HepG2 (cell line): ENCODE results near the gene GOLGB1. TPM values are rescaled to one million over a fixed set of nuclear protein-coding genes. Genes with fewer than 3 reads are reported as not detected.

Experiments
- ARHGAP35 ChIP-seq: sonication (generic); formaldehyde crosslinking; IDR thresholded peaks from 2 replicates; pipeline ENCODE4 v1.9.0; 2022; ENCODE audit warnings: mild to moderate bottlenecking, inconsistent platforms, moderate library complexity, missing genetic modification reagents, borderline replicate concordance
- ATF1 ChIP-seq: IDR thresholded peaks from 2 replicates; pipeline ENCODE4 v1.6.1; 2016; ENCODE audit warnings: mild to moderate bottlenecking, control low read depth
- FOXA3 ChIP-seq: IDR thresholded peaks from 2 replicates; pipeline ENCODE4 v1.6.1; 2016; ENCODE audit warnings: missing genetic modification reagents, missing compliant biosample characterization
- FOXJ3 ChIP-seq: sonication (generic); formaldehyde crosslinking; IDR thresholded peaks from 2 replicates; pipeline ENCODE4 v1.4.0; 2020; ENCODE audit warnings: missing genetic modification reagents, mild to moderate bottlenecking, borderline replicate concordance
- HNF4A ChIP-seq: sonication (generic); formaldehyde crosslinking; IDR thresholded peaks from 2 replicates; pipeline ENCODE4 v1.4.0; 2020; ENCODE audit warnings: missing genetic modification reagents
- KAT8 ChIP-seq: IDR thresholded peaks from 2 replicates; pipeline ENCODE4 v1.6.1; 2016; ENCODE audit warnings: missing genetic modification reagents, missing compliant biosample characterization
- LCORL ChIP-seq, 2 experiments: fragments of 450-650 bp in 1 of 2; sonication (generic) in 1 of 2; formaldehyde crosslinking in 1 of 2; IDR thresholded peaks; 2 replicates each; pipeline versions ENCODE4 v1.5.0 to v1.6.1; 2017 to 2020; ENCODE audit warnings: antibody characterized with exemption in 1 of 2, missing genetic modification reagents in 1 of 2
- NCOA1 ChIP-seq: sonication (generic); formaldehyde crosslinking; IDR thresholded peaks from 2 replicates; pipeline ENCODE4 v1.9.0; 2021; ENCODE audit warnings: missing genetic modification reagents
- NCOA2 ChIP-seq: sonication (generic); formaldehyde crosslinking; IDR thresholded peaks from 2 replicates; pipeline ENCODE4 v1.8.0; 2022; ENCODE audit warnings: inconsistent platforms
- NFIC ChIP-seq: IDR thresholded peaks from 2 replicates; pipeline ENCODE4 v1.6.1; 2012; ENCODE audit warnings: mild to moderate bottlenecking, low read length, inconsistent platforms
- NR2F2 ChIP-seq: IDR thresholded peaks from 2 replicates; pipeline ENCODE4 v1.6.1; 2012; ENCODE audit warnings: low read depth, inconsistent platforms, borderline replicate concordance
- ZFP62 ChIP-seq: sonication (generic); formaldehyde crosslinking; IDR thresholded peaks from 2 replicates; pipeline ENCODE4 v1.4.0; 2020; ENCODE audit warnings: missing genetic modification reagents
- ZNF121 ChIP-seq: sonication (generic); formaldehyde crosslinking; IDR thresholded peaks from 2 replicates; pipeline ENCODE4 v1.5.0; 2020; ENCODE audit warnings: mild to moderate bottlenecking, missing genetic modification reagents
- ZNF256 ChIP-seq: sonication (generic); formaldehyde crosslinking; conservative IDR thresholded peaks from 2 replicates; pipeline ENCODE4 v1.4.0; 2020; ENCODE audit warnings: missing genetic modification reagents
- ZNF34 ChIP-seq: sonication (generic); formaldehyde crosslinking; IDR thresholded peaks from 2 replicates; pipeline ENCODE4 v1.4.0; 2020; ENCODE audit warnings: mild to moderate bottlenecking, missing genetic modification reagents, borderline replicate concordance
- ZNF558 ChIP-seq: sonication (generic); formaldehyde crosslinking; IDR thresholded peaks from 2 replicates; pipeline ENCODE4 v1.9.0; 2022; ENCODE audit warnings: mild to moderate bottlenecking, missing genetic modification reagents, borderline replicate concordance
- ZNF570 ChIP-seq: sonication (generic); formaldehyde crosslinking; IDR thresholded peaks from 2 replicates; pipeline ENCODE4 v1.4.0; 2020; ENCODE audit warnings: mild to moderate bottlenecking, missing genetic modification reagents, borderline replicate concordance
- ZNF772 ChIP-seq: sonication (generic); formaldehyde crosslinking; IDR thresholded peaks from 2 replicates; pipeline ENCODE4 v1.5.0; 2020; ENCODE audit warnings: mild to moderate bottlenecking, missing genetic modification reagents
- polyA plus RNA-seq, 8 experiments: library from polyadenylated mRNA; depleted of rRNA in 3 of 8; stranded (reverse) in 7 of 8; unstranded in 1 of 8; fragments of >200 nt; fragmentation: Illumina TruSeq in 4 of 8; extraction: Trizol in 4 of 8; gene quantifications; 2 replicates each; pipeline versions ENCODE4 v1.2.1 to v1.2.3, GENCODE V29; 2011 to 2016; ENCODE audit warnings: low read depth in 4 of 8, missing spikeins in 1 of 8, mixed read lengths in 1 of 8; ENCODE audit not compliant: insufficient read depth in 1 of 8
- total RNA-seq, 5 experiments: library from RNA; depleted of rRNA; stranded (reverse); fragments of >200 nt; fragmentation: Illumina TruSeq; extraction: Trizol; gene quantifications; 2 replicates each; pipeline ENCODE4 v1.2.3, GENCODE V29; 2016; ENCODE audit warnings: low read depth in 1 of 5
- TF ChIP-seq, protein P1 (sequence below): sonication (generic); formaldehyde crosslinking; IDR thresholded peaks from 2 replicates; pipeline ENCODE4 v1.4.0; 2020; ENCODE audit warnings: mild to moderate bottlenecking, missing genetic modification reagents, borderline replicate concordance
- TF ChIP-seq, protein P2 (sequence below), 2 experiments: sonication (generic) in 1 of 2; formaldehyde crosslinking in 1 of 2; IDR thresholded peaks; 2 replicates each; pipeline versions ENCODE4 v1.5.1 to v1.6.1; 2011 to 2020; ENCODE audit warnings: borderline replicate concordance in 1 of 2, low read depth in 1 of 2, low read length in 1 of 2, mild to moderate bottlenecking in 1 of 2, missing genetic modification reagents in 1 of 2, moderate library complexity in 1 of 2
- TF ChIP-seq, protein P3 (sequence below): sonication (generic); formaldehyde crosslinking; IDR thresholded peaks from 2 replicates; pipeline ENCODE4 v1.4.0; 2020; ENCODE audit warnings: missing genetic modification reagents

Gene GOLGB1
- total and polyA plus RNA-seq, 2 of the 13 experiments (the other 11 are each of a cell fraction or from before 2014, with no cell fraction given), result 13.1 to 39.5 TPM

DNA sequence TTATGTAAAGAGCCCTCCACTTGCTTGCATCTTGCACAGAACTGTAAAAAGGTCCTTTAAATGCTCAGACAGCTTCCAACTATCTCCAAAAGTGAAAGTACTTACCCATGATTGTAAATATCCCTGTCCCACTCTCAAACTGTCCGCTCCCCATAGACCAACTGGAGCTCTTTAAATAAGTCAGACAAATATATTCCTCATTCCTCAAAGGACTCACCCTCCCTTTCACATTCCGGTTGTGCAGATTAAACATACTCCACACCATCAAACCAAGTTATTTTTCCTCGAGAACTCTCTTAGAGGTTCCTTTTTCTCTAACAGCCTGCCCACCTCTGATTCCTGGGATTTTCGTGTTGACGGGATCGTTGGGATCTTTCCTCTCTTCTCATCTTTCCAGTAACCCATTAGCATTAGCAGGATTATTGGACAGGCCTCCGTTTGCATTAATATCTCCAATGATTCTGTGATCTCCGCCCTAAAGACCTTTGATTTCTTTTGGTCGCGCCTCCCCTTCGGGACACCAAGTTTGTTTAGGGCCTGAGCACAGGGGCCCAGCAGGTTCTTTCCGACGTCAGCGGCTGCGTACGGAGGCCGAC lies 763 bp downstream of the GOLGB1 start (continued):
- TF ChIP-seq NCOA2 (CRISPR knock-in tag) (0 out of 2 replicates have a peak, but pooled peaks have one; percentile 2), HNF4A (CRISPR knock-in tag) (peak; percentile 56), FOXJ3 (CRISPR knock-in tag) (0 out of 2 replicates have a peak, but pooled peaks have one; percentile 15), ZNF772 (CRISPR knock-in tag) (0 out of 2 replicates have a peak, but pooled peaks have one; percentile 6), FOXA3 (peak; percentile 50), ZNF570 (CRISPR knock-in tag) (0 out of 2 replicates have a peak, but pooled peaks have one; percentile 39), ZNF558 (CRISPR knock-in tag) (0 out of 2 replicates have a peak, but pooled peaks have one; percentile 81), NFIC (peak; percentile 42; the same call in 1 of the 2 replicates), ZFP62 (CRISPR knock-in tag) (no peak), KAT8 (CRISPR knock-in tag) (0 out of 2 replicates have a peak, but pooled peaks have one; percentile 6), ARHGAP35 (CRISPR knock-in tag) (no peak), ZNF121 (CRISPR knock-in tag) (0 out of 2 replicates have a peak, but pooled peaks have one; percentile 6), NCOA1 (CRISPR knock-in tag) (no peak; the same call in 1 of the 2 replicates), ZNF256 (CRISPR knock-in tag) (0 out of 2 replicates have a peak, but pooled peaks have one; percentile 10), ZNF34 (CRISPR knock-in tag) (peak; percentile 54; the same call in 1 of the 2 replicates), ATF1 (CRISPR knock-in tag) (peak; percentile 62; the same call in 1 of the 2 replicates), LCORL (IDR thresholded peaks at IDR 0.05) (no peak), LCORL (CRISPR knock-in tag; IDR thresholded peaks at IDR 0.05) (0 out of 2 replicates have a peak, but pooled peaks have one; percentile 24), NR2F2 (peak; percentile 16; the same call in 1 of the 2 replicates)
- TF ChIP-seq, protein P1, sequence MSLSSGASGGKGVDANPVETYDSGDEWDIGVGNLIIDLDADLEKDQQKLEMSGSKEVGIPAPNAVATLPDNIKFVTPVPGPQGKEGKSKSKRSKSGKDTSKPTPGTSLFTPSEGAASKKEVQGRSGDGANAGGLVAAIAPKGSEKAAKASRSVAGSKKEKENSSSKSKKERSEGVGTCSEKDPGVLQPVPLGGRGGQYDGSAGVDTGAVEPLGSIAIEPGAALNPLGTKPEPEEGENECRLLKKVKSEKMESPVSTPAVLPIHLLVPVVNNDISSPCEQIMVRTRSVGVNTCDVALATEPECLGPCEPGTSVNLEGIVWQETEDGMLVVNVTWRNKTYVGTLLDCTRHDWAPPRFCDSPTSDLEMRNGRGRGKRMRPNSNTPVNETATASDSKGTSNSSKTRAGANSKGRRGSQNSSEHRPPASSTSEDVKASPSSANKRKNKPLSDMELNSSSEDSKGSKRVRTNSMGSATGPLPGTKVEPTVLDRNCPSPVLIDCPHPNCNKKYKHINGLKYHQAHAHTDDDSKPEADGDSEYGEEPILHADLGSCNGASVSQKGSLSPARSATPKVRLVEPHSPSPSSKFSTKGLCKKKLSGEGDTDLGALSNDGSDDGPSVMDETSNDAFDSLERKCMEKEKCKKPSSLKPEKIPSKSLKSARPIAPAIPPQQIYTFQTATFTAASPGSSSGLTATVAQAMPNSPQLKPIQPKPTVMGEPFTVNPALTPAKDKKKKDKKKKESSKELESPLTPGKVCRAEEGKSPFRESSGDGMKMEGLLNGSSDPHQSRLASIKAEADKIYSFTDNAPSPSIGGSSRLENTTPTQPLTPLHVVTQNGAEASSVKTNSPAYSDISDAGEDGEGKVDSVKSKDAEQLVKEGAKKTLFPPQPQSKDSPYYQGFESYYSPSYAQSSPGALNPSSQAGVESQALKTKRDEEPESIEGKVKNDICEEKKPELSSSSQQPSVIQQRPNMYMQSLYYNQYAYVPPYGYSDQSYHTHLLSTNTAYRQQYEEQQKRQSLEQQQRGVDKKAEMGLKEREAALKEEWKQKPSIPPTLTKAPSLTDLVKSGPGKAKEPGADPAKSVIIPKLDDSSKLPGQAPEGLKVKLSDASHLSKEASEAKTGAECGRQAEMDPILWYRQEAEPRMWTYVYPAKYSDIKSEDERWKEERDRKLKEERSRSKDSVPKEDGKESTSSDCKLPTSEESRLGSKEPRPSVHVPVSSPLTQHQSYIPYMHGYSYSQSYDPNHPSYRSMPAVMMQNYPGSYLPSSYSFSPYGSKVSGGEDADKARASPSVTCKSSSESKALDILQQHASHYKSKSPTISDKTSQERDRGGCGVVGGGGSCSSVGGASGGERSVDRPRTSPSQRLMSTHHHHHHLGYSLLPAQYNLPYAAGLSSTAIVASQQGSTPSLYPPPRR (CRISPR knock-in tag), result peak; percentile 13; the same call in 1 of the 2 replicates
- TF ChIP-seq, protein P2, sequence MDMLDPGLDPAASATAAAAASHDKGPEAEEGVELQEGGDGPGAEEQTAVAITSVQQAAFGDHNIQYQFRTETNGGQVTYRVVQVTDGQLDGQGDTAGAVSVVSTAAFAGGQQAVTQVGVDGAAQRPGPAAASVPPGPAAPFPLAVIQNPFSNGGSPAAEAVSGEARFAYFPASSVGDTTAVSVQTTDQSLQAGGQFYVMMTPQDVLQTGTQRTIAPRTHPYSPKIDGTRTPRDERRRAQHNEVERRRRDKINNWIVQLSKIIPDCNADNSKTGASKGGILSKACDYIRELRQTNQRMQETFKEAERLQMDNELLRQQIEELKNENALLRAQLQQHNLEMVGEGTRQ (IDR thresholded peaks at IDR 0.05; ENCODE audit: low read depth, low read length), result no peak
- TF ChIP-seq, protein P2 (CRISPR knock-in tag; IDR thresholded peaks at IDR 0.05; ENCODE audit: borderline replicate concordance), result no peak
- TF ChIP-seq, protein P3, sequence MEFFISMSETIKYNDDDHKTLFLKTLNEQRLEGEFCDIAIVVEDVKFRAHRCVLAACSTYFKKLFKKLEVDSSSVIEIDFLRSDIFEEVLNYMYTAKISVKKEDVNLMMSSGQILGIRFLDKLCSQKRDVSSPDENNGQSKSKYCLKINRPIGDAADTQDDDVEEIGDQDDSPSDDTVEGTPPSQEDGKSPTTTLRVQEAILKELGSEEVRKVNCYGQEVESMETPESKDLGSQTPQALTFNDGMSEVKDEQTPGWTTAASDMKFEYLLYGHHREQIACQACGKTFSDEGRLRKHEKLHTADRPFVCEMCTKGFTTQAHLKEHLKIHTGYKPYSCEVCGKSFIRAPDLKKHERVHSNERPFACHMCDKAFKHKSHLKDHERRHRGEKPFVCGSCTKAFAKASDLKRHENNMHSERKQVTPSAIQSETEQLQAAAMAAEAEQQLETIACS (CRISPR knock-in tag), result no peak
